ENCODE data around the gene TBPL2. TPM values are rescaled to one million over a fixed set of nuclear protein-coding genes. Genes with fewer than 3 reads are reported as not detected.

TBPL2 gene
- total RNA-seq, 1 experiment from 2014 or later = not detected

- H3K36me3 Mint-ChIP-seq (ENCODE audit: insufficient read depth in 1 of 3, low read depth in 3 of 3) = peaks cover 7 to 30% (median 22%) of the 10 kb centered on the region in 3 experiments; a peak in 6 of 7 replicates
- no peak overlapping the region for H3K4me3 Mint-ChIP-seq
- no peaks in the 10 kb centered on the region for H3K9me3 Mint-ChIP-seq
These were observed 65.6 kb downstream of the TBPL2 start for GRCh38 chr14:55374771-55375170.

More at GRCh38 chr14:55374771-55375170, 65.6 kb downstream of the TBPL2 start:
- no peak overlapping the region for H3T11ph ChIP-seq (ENCODE audit: low read length)
- H2BK15ac ChIP-seq (ENCODE audit: low read depth, low read length) = no peak overlapping the region
- no peaks in the 10 kb centered on the region for H3K79me2 ChIP-seq (ENCODE audit: insufficient read depth, low read length)
- TF ChIP-seq CTCF (conservative IDR thresholded peaks at IDR 0.05) = no peak
- no peak overlapping the region for H3K4me2 ChIP-seq (ENCODE audit: insufficient read depth, insufficient read length, low read length)
- H4K91ac ChIP-seq (ENCODE audit: insufficient read length, low read depth, low read length) = no peak overlapping the region
- no peaks in the 10 kb centered on the region for H3K27me3 ChIP-seq (ENCODE audit: insufficient read depth, low read length)
- no peak overlapping the region for H2BK5ac ChIP-seq (ENCODE audit: insufficient read length, low read length)
- no peaks in the 10 kb centered on the region for H3K79me1 ChIP-seq (ENCODE audit: insufficient read depth, low read depth, low read length, poor library complexity, severe bottlenecking)
- H2AFZ ChIP-seq (ENCODE audit: low read length) = no peak overlapping the region
- no CpG with 5 or more reads among the region's 4 CpGs for WGBS (ENCODE audit: extremely low coverage, insufficient read length, low lambda C conversion rate)
- no peak for DNase-seq
- H4K8ac ChIP-seq (replicated peaks; ENCODE audit: insufficient read length, low read depth, low read length) = no peak overlapping the region
- H4K20me1 ChIP-seq (ENCODE audit: control insufficient read depth, insufficient read depth, insufficient read length) = no peaks in the 10 kb centered on the region
- no peak overlapping the region for H3K27ac ChIP-seq (ENCODE audit: insufficient read length, low read depth, low read length)
- no peak overlapping the region for H3K14ac ChIP-seq (ENCODE audit: insufficient read depth, low read length)
- no peak overlapping the region for H4K5ac ChIP-seq (ENCODE audit: insufficient read length, low read depth, low read length)
- H2BK120ac ChIP-seq (ENCODE audit: low read depth, low read length, poor library complexity, severe bottlenecking) = no peak overlapping the region
- Mint-ChIP-seq H3K27me3 (ENCODE audit: low read depth) (no peaks in the 10 kb centered on the region), H3K27ac (no peak overlapping the region), H3K4me1 (no peaks in the 10 kb centered on the region)
- no peak overlapping the region for H3K4ac ChIP-seq (ENCODE audit: low read depth, low read length)
- no peak overlapping the region for H3K56ac ChIP-seq (ENCODE audit: insufficient read length, low read depth, low read length)
- no peaks in the 10 kb centered on the region for H3K23me2 ChIP-seq (ENCODE audit: insufficient read length, low read depth, low read length, poor library complexity, severe bottlenecking)
- no peak overlapping the region for H2AK5ac ChIP-seq (ENCODE audit: insufficient read length, low read length)
- no peaks in the 10 kb centered on the region for H3K9me3 ChIP-seq (ENCODE audit: control insufficient read depth, low read depth, low read length)
- no peak overlapping the region for H3K23ac ChIP-seq (ENCODE audit: insufficient read length, low read depth, low read length)
- H2BK12ac ChIP-seq (ENCODE audit: insufficient read length, low read depth, low read length) = no peak overlapping the region
- H3K4me1 ChIP-seq (ENCODE audit: insufficient read depth, low read length) = no peaks in the 10 kb centered on the region
- no peak overlapping the region for H2BK20ac ChIP-seq (ENCODE audit: low read depth, low read length, poor library complexity, severe bottlenecking)
- no peak overlapping the region for H3K9ac ChIP-seq (ENCODE audit: extremely low read depth, insufficient read length, low read length)
- H3K18ac ChIP-seq (ENCODE audit: insufficient read length, low read depth, low read length) = no peak overlapping the region
